Activated gamma-delta T cell treated with Interleukin-2 at 50 U/mL for 16 hours (primary cell): ENCODE results near the gene TBC1D30.
A peak's percentile ranks its signal among the peaks of the same experiment; 100 is the strongest.
"Not testable (repeated sequence)": the region's sequence is repeated elsewhere in the genome, so short reads cannot be mapped to it uniquely, and the experiment has no call there.

Source experiments
- DNase-seq: peaks from one replicate; pipeline ENCODE4 v3.0.0-alpha.2; 2020

Gene TBC1D30

GRCh38 chr12:64824500-64825142 is at the start of gene TBC1D30:
Gene TBC1D30 (plus strand): TSS chr12:64824647. CDS start chr12:64824880, 233 bp downstream.
- DNase-seq = no peak

- DNase-seq = not testable (repeated sequence)
Measured at GRCh38 chr12:64775147-64775736, 49.2 kb upstream of the TBC1D30 start.

GRCh38 chr12:64779354-64779974 is 45.0 kb upstream of the TBC1D30 start:
- DNase-seq = no peak

- DNase-seq = no peak
Measured at GRCh38 chr12:64780132-64780530, 44.3 kb upstream of the TBC1D30 start.

GRCh38 chr12:64780531-64781279 is 43.7 kb upstream of the TBC1D30 start:
- no peak for DNase-seq

- no peak for DNase-seq
Measured at GRCh38 chr12:64781280-64782190, 42.9 kb upstream of the TBC1D30 start.

- no peak for DNase-seq
Measured at GRCh38 chr12:64782191-64782876, 42.1 kb upstream of the TBC1D30 start.

- no peak for DNase-seq
Measured at GRCh38 chr12:64785838-64786237, 38.6 kb upstream of the TBC1D30 start.

- DNase-seq = no peak
Measured at GRCh38 chr12:64790166-64790565, 34.3 kb upstream of the TBC1D30 start.

- DNase-seq = no peak
Measured at GRCh38 chr12:64791036-64791435, 33.4 kb upstream of the TBC1D30 start.

- DNase-seq = no peak
Measured at GRCh38 chr12:64792128-64792527, 32.3 kb upstream of the TBC1D30 start.

- no peak for DNase-seq
Measured at GRCh38 chr12:64793610-64794009, 30.8 kb upstream of the TBC1D30 start.

- no peak for DNase-seq
Measured at GRCh38 chr12:64794305-64794704, 30.1 kb upstream of the TBC1D30 start.

GRCh38 chr12:64796205-64796845 is 28.1 kb upstream of the TBC1D30 start:
- DNase-seq = peak; percentile 67

- no peak for DNase-seq
Measured at GRCh38 chr12:64797156-64797555, 27.3 kb upstream of the TBC1D30 start.

GRCh38 chr12:64798165-64798564 is 26.3 kb upstream of the TBC1D30 start:
- DNase-seq = no peak

- DNase-seq = no peak
Measured at GRCh38 chr12:64800640-64801039, 23.8 kb upstream of the TBC1D30 start.

GRCh38 chr12:64801381-64801780 is 23.1 kb upstream of the TBC1D30 start:
- DNase-seq = no peak

- DNase-seq = peak; percentile 50
Measured at GRCh38 chr12:64802180-64802775, 22.2 kb upstream of the TBC1D30 start.

GRCh38 chr12:64806173-64806572 is 18.3 kb upstream of the TBC1D30 start:
- DNase-seq = no peak
